NCI-H2029 treated with DMSO at 0.1 percent for 48 hours (cell line): ENCODE data around the gene SPRED1.

ENCODE experiments used
- DNase-seq: peaks from one replicate; lab custom pipeline; 2025; lab: John Stamatoyannopoulos, UW

SPRED1 gene

GRCh38 chr15:38283010-38283409, 30.4 kb downstream of the SPRED1 start:
- DNase-seq, result no peak

- no peak for DNase-seq
Measured at GRCh38 chr15:38285456-38285855, 32.8 kb downstream of the SPRED1 start.

GRCh38 chr15:38294126-38294525, 41.5 kb downstream of the SPRED1 start:
- DNase-seq, result no peak

- no peak for DNase-seq
Measured at GRCh38 chr15:38297623-38298388, 45.2 kb downstream of the SPRED1 start.

- no peak for DNase-seq
Measured at GRCh38 chr15:38299216-38299615, 46.6 kb downstream of the SPRED1 start.

- DNase-seq, result no peak
Measured at GRCh38 chr15:38300395-38300794, 47.8 kb downstream of the SPRED1 start.

GRCh38 chr15:38304481-38304880, 51.8 kb downstream of the SPRED1 start:
- no peak for DNase-seq

- DNase-seq, result no peak
Measured at GRCh38 chr15:38307251-38307650, 54.6 kb downstream of the SPRED1 start.

- no peak for DNase-seq
Measured at GRCh38 chr15:38307861-38308641, 55.4 kb downstream of the SPRED1 start.

GRCh38 chr15:38308797-38309196, 56.2 kb downstream of the SPRED1 start:
- no peak for DNase-seq

- no peak for DNase-seq
Measured at GRCh38 chr15:38312190-38312589, 59.6 kb downstream of the SPRED1 start.

GRCh38 chr15:38316311-38316710, 63.7 kb downstream of the SPRED1 start:
- DNase-seq, result no peak

GRCh38 chr15:38320181-38320580, 67.5 kb downstream of the SPRED1 start:
- no peak for DNase-seq

GRCh38 chr15:38320866-38321265, 68.2 kb downstream of the SPRED1 start:
- no peak for DNase-seq

- no peak for DNase-seq
Measured at GRCh38 chr15:38323895-38324294, 71.3 kb downstream of the SPRED1 start.

- no peak for DNase-seq
Measured at GRCh38 chr15:38324939-38325647, 72.5 kb downstream of the SPRED1 start.

- no peak for DNase-seq
Measured at GRCh38 chr15:38325648-38325990, 73.0 kb downstream of the SPRED1 start.

GRCh38 chr15:38332711-38333110, 80.1 kb downstream of the SPRED1 start:
- no peak for DNase-seq

- no peak for DNase-seq
Measured at GRCh38 chr15:38335116-38335515, 82.5 kb downstream of the SPRED1 start.

GRCh38 chr15:38344351-38344750, 91.7 kb downstream of the SPRED1 start:
- no peak for DNase-seq

- no peak for DNase-seq
Measured at GRCh38 chr15:38349251-38349650, 96.6 kb downstream of the SPRED1 start.

- DNase-seq, result no peak
Measured at GRCh38 chr15:38351466-38351865, 98.8 kb downstream of the SPRED1 start.
